ENCODE measurements around the gene MLLT1.

- TF ChIP-seq ELF4 (IDR thresholded peaks at IDR 0.05) (no peak), SP1 (IDR thresholded peaks at IDR 0.05) (no peak), CTBP1 (IDR thresholded peaks at IDR 0.05; ENCODE audit: borderline replicate concordance) (no peak), BHLHE40 (IDR thresholded peaks at IDR 0.05; ENCODE audit: borderline replicate concordance) (no peak), TARDBP (IDR thresholded peaks at IDR 0.05) (no peak), SUZ12 (IDR thresholded peaks at IDR 0.05) (no peak)
Observed at GRCh38 chr19:6267552-6268381, 12.0 kb downstream of the MLLT1 start.
